ENCODE measurements around the gene MUCL3. TPM values are rescaled to one million over a fixed set of nuclear protein-coding genes. Genes with fewer than 3 reads are reported as not detected.

MUCL3 gene
- total RNA-seq, 4 donors from 2014 or later, result 0.04 TPM; not detected in 3

GRCh38 chr6:30947231-30947630 is 6.5 kb downstream of the MUCL3 start:
- Histone ChIP-seq H3K9me3 (no peaks in the 10 kb centered on the region), H3K27me3 (peaks cover 51% of the 10 kb centered on the region), H3K36me3 (no peaks in the 10 kb centered on the region), H3K27ac (no peak overlapping the region), H3K4me1 (peaks cover 0 to 10% (median 5%) of the 10 kb centered on the region in 3 donors), H3K4me3 (no peak overlapping the region)
- no peak for TF ChIP-seq POLR2AphosphoS5 (IDR thresholded peaks at IDR 0.05)
- no peak for TF ChIP-seq EP300 (IDR thresholded peaks at IDR 0.05)
- TF ChIP-seq CTCF (IDR thresholded peaks at IDR 0.05), result no peak
- TF ChIP-seq POLR2A (IDR thresholded peaks at IDR 0.05), result no peak
- no peak for ATAC-seq
- WGBS, 2 donors (ENCODE audit: low coverage in 1 of 2), result 86 to 100% methylated on average over 4 of the region's 4 CpGs

- Histone ChIP-seq H3K9me3 (no peaks in the 10 kb centered on the region), H3K4me1 (no peaks in the 10 kb centered on the region), H3K4me3 (no peak overlapping the region), H3K36me3 (no peaks in the 10 kb centered on the region), H3K27ac (no peak overlapping the region), H3K27me3 (peaks cover 42% of the 10 kb centered on the region)
- no peak for TF ChIP-seq POLR2AphosphoS5 (IDR thresholded peaks at IDR 0.05)
- TF ChIP-seq POLR2A (IDR thresholded peaks at IDR 0.05), result no peak
- no peak for TF ChIP-seq EP300 (IDR thresholded peaks at IDR 0.05)
- no peak for TF ChIP-seq CTCF (IDR thresholded peaks at IDR 0.05)
- no peak for ATAC-seq
- 95 to 100% methylated on average over 2 to 6 of the region's 6 CpGs for WGBS, 2 donors (ENCODE audit: low coverage in 1 of 2)
Measured at GRCh38 chr6:30948811-30949210, 8.0 kb downstream of the MUCL3 start.

DNA sequence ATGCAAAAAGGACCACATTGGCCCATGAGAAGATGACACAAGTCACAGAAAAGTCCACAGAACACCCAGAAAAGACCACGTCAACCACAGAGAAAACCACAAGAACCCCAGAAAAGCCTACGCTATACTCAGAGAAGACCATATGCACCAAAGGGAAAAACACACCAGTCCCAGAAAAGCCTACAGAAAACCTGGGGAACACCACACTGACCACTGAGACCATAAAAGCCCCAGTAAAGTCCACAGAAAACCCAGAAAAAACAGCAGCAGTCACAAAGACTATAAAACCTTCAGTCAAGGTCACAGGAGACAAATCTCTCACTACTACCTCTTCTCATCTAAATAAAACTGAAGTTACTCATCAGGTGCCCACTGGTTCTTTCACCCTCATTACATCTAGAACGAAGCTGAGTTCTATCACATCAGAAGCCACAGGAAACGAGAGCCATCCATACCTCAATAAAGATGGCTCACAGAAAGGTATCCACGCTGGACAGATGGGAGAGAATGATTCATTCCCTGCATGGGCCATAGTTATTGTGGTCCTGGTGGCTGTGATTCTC is 11.2 kb downstream of the MUCL3 start:
- Histone ChIP-seq H3K4me3 (no peak overlapping the region), H3K27ac (no peak overlapping the region), H3K36me3 (no peaks in the 10 kb centered on the region), H3K4me1 (peaks cover 0 to 15% (median 0%) of the 10 kb centered on the region in 3 donors), H3K9me3 (no peaks in the 10 kb centered on the region), H3K27me3 (peaks cover 57% of the 10 kb centered on the region)
- ATAC-seq, result no peak
- no peak for TF ChIP-seq POLR2A (IDR thresholded peaks at IDR 0.05)
- TF ChIP-seq EP300 (IDR thresholded peaks at IDR 0.05), result no peak
- TF ChIP-seq CTCF (IDR thresholded peaks at IDR 0.05), result no peak
- no peak for TF ChIP-seq POLR2AphosphoS5 (IDR thresholded peaks at IDR 0.05)
- 70 to 94% methylated on average over 4 to 5 of the region's 5 CpGs for WGBS, 2 donors (ENCODE audit: low coverage in 1 of 2)

GRCh38 chr6:30954631-30955366 is 14.0 kb downstream of the MUCL3 start:
- Histone ChIP-seq H3K4me1 (peaks cover 0 to 15% (median 0%) of the 10 kb centered on the region in 3 donors), H3K9me3 (no peaks in the 10 kb centered on the region), H3K36me3 (no peaks in the 10 kb centered on the region), H3K27me3 (peaks cover 59% of the 10 kb centered on the region), H3K27ac (peak overlapping the region in 2 of 4 donors; percentile 27 to 63), H3K4me3 (peak overlapping the region in 1 of 2 donors; percentile 54)
- TF ChIP-seq CTCF (IDR thresholded peaks at IDR 0.05) (no peak), EP300 (IDR thresholded peaks at IDR 0.05) (no peak), POLR2AphosphoS5 (IDR thresholded peaks at IDR 0.05) (no peak), POLR2A (IDR thresholded peaks at IDR 0.05) (no peak)
- ATAC-seq, result no peak
- 33 to 73% methylated on average over 3 to 5 of the region's 9 CpGs for WGBS, 2 donors (ENCODE audit: low coverage in 1 of 2)

Measured in gastroesophageal sphincter (tissue), 4 donors.